SK-N-SH (cell line): ENCODE results near the gene FBXL5. TPM values are rescaled to one million over a fixed set of nuclear protein-coding genes. Genes with fewer than 3 reads are reported as not detected.

Source experiments
- ELF1 ChIP-seq: IDR thresholded peaks from 2 replicates; pipeline ENCODE4 v1.4.0; 2012
- EZH2phosphoT487 ChIP-seq: fragments of 200-600 bp; sonication (generic); IDR thresholded peaks from 2 replicates; pipeline ENCODE4 v1.6.1; 2017; ENCODE audit warnings: low read depth, mixed run types, mild to moderate bottlenecking, antibody characterized with exemption, moderate library complexity, borderline replicate concordance
- FOSL2 ChIP-seq: IDR thresholded peaks from 2 replicates; pipeline ENCODE4 v1.4.0; 2012; ENCODE audit warnings: low read depth, mild to moderate bottlenecking, moderate library complexity, borderline replicate concordance
- FOXJ3 ChIP-seq: sonication (generic); formaldehyde crosslinking; IDR thresholded peaks from 2 replicates; pipeline ENCODE4 v1.5.1; 2020; ENCODE audit warnings: mild to moderate bottlenecking, missing genetic modification reagents
- GABPA ChIP-seq: IDR thresholded peaks from 2 replicates; pipeline ENCODE4 v1.4.0; 2012; ENCODE audit warnings: low read depth, mild to moderate bottlenecking
- GATA2 ChIP-seq: sonication (generic); formaldehyde crosslinking; IDR thresholded peaks from 2 replicates; pipeline ENCODE4 v1.5.0; 2020; ENCODE audit warnings: mild to moderate bottlenecking, missing genetic modification reagents
- IRF3 ChIP-seq: fragments of 150-350 bp; IDR thresholded peaks from 2 replicates; pipeline ENCODE4 v1.6.1; 2016; ENCODE audit warnings: mild to moderate bottlenecking, low read depth, low read length
- MAX ChIP-seq: IDR thresholded peaks from 2 replicates; pipeline ENCODE4 v1.4.0; 2012; ENCODE audit warnings: low read depth
- NFIC ChIP-seq: IDR thresholded peaks from 2 replicates; pipeline ENCODE4 v1.4.0; 2012; ENCODE audit warnings: borderline replicate concordance
- RAD21 ChIP-seq: IDR thresholded peaks from 2 replicates; pipeline ENCODE4 v1.6.1; 2012; ENCODE audit warnings: mild to moderate bottlenecking, low read length
- REST ChIP-seq: IDR thresholded peaks from 2 replicates; pipeline ENCODE4 v1.6.1; 2012; ENCODE audit warnings: mild to moderate bottlenecking, low read depth, low read length, moderate library complexity
- RXRA ChIP-seq: IDR thresholded peaks from 2 replicates; pipeline ENCODE4 v1.4.0; 2012; ENCODE audit warnings: low read depth, mild to moderate bottlenecking, borderline replicate concordance
- SMC3 ChIP-seq: IDR thresholded peaks from 2 replicates; pipeline ENCODE4 v1.6.1; 2012; ENCODE audit warnings: low read depth, low read length, improper control_type of control experiment
- TCF12 ChIP-seq: IDR thresholded peaks from 2 replicates; pipeline ENCODE4 v1.4.0; 2012
- TEAD4 ChIP-seq: IDR thresholded peaks from 2 replicates; pipeline ENCODE4 v1.4.0; 2012; ENCODE audit warnings: mild to moderate bottlenecking, borderline replicate concordance; ENCODE audit not compliant: insufficient read depth
- USF2 ChIP-seq: fragments of 150-350 bp; IDR thresholded peaks from 2 replicates; pipeline ENCODE4 v1.6.1; 2017; ENCODE audit warnings: antibody characterized with exemption, low read length, low read depth, borderline replicate concordance
- YY1 ChIP-seq: IDR thresholded peaks from 2 replicates; pipeline ENCODE4 v1.4.0; 2012; ENCODE audit warnings: low read depth, mild to moderate bottlenecking
- polyA plus RNA-seq, 3 experiments: library from polyadenylated mRNA; depleted of rRNA; stranded (reverse); fragments of >200 nt; gene quantifications; 2 replicates each; pipeline ENCODE4 v1.2.3, GENCODE V29; 2012
- TF ChIP-seq, protein P1 (sequence below): IDR thresholded peaks from 2 replicates; pipeline ENCODE4 v1.4.0; 2012; ENCODE audit warnings: low read depth, borderline replicate concordance
- TF ChIP-seq, protein P2 (sequence below): IDR thresholded peaks from 2 replicates; pipeline ENCODE4 v1.4.0; 2012; ENCODE audit warnings: low read depth, borderline replicate concordance

Gene FBXL5
- polyA plus RNA-seq, 1 of the 3 experiments (the other 2 are of a cell fraction), result 13.5 TPM

DNA sequence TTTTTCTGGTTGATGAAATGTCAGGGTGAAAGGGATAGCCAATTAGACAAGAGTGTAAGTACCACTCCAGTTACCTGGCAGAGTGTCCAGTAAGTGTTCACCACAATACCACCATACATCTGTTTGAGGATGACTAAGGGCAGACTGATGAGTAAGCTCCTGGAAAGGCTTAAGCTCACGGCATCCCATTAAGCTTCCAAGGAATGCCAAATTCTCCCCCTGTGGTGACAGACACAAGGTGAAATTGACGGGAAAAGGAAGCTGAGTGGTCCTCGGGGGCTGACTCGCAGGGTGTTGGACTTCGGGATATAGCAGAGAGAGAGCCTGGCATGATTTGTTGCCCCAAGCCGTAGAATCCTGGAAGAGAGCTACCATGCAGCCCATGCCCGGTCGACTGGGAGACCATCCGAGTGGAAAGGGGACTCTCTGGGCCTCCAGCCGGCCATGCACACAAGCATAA is 40.1 kb upstream of the FBXL5 start (continued):
- TF ChIP-seq USF2 (no peak), EZH2phosphoT487 (no peak), REST (0 out of 2 replicates have a peak, but pooled peaks have one; percentile 56), YY1 (no peak), ELF1 (no peak), IRF3 (no peak), GATA2 (CRISPR knock-in tag) (no peak), MAX (0 out of 2 replicates have a peak, but pooled peaks have one; percentile 14), TEAD4 (peak; percentile 87), GABPA (no peak), TCF12 (peak; percentile 93), NFIC (peak; percentile 86), SMC3 (no peak), RAD21 (no peak), RXRA (peak; percentile 18; the same call in 1 of the 2 replicates), FOSL2 (peak; percentile 94), FOXJ3 (CRISPR knock-in tag) (no peak)
- TF ChIP-seq, protein P1, sequence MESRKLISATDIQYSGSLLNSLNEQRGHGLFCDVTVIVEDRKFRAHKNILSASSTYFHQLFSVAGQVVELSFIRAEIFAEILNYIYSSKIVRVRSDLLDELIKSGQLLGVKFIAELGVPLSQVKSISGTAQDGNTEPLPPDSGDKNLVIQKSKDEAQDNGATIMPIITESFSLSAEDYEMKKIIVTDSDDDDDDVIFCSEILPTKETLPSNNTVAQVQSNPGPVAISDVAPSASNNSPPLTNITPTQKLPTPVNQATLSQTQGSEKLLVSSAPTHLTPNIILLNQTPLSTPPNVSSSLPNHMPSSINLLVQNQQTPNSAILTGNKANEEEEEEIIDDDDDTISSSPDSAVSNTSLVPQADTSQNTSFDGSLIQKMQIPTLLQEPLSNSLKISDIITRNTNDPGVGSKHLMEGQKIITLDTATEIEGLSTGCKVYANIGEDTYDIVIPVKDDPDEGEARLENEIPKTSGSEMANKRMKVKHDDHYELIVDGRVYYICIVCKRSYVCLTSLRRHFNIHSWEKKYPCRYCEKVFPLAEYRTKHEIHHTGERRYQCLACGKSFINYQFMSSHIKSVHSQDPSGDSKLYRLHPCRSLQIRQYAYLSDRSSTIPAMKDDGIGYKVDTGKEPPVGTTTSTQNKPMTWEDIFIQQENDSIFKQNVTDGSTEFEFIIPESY, result no peak
- TF ChIP-seq, protein P2, sequence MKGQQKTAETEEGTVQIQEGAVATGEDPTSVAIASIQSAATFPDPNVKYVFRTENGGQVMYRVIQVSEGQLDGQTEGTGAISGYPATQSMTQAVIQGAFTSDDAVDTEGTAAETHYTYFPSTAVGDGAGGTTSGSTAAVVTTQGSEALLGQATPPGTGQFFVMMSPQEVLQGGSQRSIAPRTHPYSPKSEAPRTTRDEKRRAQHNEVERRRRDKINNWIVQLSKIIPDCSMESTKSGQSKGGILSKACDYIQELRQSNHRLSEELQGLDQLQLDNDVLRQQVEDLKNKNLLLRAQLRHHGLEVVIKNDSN, result no peak
